Left colon (tissue), 2 donors: ENCODE results near the gene TFPT. TPM values are rescaled to one million over a fixed set of nuclear protein-coding genes. Genes with fewer than 3 reads are reported as not detected.
"Not testable (repeated sequence)": the region's sequence is repeated elsewhere in the genome, so short reads cannot be mapped to it uniquely, and the experiment has no call there.

ENCODE experiments used
- ATAC-seq: fragments of 200-7000 bp; cut with Tn5 transposase; one replicate; pipeline ENCODE4 v1.9.1; 2020; ENCODE audit warnings: mild to moderate bottlenecking, moderate library complexity
- DNase-seq, 2 donors: peaks; one replicate each; pipeline ENCODE4 v3.0.0-alpha.2; 2020
- intact Hi-C, 2 donors: fragments of 100-400 bp; cut with DNase I in 1 of 2; cut with micrococcal nuclease in 1 of 2; formaldehyde crosslinking; loops; one replicate each; pipeline versions ENCODE4 v1.11.2 to v1.14.0; 2022; cut with DNase I, micrococcal nuclease
- total RNA-seq, 2 donors: library from RNA; stranded (reverse); fragmentation: NEBNext Ultra II Directional; extraction: Animal tissue kit (Norgen Biotek cat#: 25700); gene quantifications; one replicate each; pipeline ENCODE4 v1.2.1, GENCODE V29; 2021
- donor health status: DM: no; HTN: no; CAD: no.
- donor health status: DM: yes; HTN: yes; CAD: no.

Gene TFPT
- total RNA-seq, 2 donors from 2014 or later: 12.4 to 12.7 TPM

DNA sequence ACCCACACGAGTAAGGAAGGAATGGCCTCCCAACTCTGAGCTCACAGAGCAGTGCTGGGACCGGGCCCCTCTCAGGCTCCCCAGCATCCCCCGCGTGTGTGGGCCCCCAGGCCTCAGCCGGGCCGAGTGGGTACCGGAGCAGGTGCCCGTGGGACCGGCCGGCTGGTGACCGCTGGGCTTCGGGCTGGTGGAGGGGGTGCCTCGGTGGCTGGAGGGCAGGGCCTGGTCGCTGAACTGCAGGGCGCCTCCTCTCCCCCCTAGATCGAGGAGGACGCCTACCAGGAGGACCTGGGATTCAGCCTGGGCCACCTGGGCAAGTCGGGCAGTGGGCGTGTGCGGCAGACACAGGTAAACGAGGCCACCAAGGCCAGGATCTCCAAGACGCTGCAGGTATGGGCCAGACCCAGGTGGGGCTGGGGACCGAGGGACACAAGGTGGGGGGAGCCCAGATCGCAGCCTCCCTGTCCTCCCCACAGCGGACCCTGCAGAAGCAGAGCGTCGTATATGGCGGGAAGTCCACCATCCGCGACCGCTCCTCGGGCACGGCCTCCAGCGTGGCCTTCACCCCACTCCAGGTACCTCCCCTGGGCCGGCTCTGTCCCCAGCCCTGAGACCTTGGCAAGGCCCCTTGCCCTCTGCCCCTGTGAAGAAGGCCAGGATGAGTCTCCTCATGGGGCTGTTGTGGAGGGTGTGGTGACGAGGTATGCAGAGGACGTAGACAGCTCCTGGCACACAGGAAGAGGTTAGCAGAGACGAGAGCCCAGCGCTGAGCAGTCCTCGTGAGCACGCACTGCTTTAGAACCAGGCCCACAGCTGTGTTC, 13.5 kb upstream of the TFPT start:
- intact Hi-C loops: no loop called here
- no peak for ATAC-seq
- DNase-seq: no peak

DNA sequence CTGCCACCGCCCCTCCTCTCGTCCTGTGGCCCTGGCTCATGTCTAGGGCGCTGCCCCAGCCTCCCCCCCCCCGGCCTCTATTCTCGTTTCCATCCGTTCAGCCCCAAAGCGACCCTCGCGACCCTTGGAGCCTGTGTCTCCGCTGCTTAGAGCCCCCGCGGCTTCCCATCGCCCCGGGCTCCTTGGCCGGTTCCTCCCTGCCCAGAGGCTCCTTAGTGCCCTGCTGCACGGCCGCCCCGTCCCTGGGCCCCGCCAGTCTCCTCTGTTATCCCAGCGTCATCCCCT, 12.9 kb upstream of the TFPT start:
- intact Hi-C loops: no loop called here
- no peak for DNase-seq
- no peak for ATAC-seq

DNA sequence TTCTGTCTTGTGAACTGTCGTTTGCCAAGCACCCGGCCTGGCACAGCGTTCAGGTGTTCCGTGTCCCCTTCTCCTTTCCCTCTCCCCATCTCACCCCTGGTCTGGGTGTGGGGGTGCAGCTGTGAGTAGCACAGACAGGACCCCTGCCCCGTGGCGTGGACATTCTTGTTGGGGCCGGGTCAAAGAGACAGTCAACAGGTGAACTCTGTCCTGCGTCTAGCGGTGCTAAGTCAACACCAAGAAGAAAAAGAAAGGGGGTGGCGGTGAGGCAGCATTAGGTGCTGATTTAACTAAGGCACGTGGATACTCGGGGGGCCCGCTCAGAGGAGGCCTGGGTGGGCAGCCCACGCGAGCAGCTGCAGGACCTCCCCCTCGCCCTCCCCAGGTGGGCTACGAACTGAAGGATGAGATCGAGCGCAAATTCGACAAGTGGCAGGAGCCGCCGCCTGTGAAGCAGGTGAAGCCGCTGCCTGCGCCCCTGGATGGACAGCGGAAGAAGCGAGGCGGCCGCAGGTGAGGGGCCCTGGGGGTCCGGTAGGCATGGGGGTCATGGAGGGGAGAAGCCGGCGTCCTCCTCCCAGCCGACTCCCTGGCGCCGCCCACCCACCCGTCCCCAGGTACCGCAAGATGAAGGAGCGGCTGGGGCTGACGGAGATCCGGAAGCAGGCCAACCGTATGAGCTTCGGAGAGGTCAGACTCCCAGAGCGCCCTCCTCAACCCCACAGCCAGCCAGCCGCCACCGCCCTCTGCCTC, 12.4 kb upstream of the TFPT start:
- intact Hi-C loops: no loop called here
- ATAC-seq: no peak

DNA sequence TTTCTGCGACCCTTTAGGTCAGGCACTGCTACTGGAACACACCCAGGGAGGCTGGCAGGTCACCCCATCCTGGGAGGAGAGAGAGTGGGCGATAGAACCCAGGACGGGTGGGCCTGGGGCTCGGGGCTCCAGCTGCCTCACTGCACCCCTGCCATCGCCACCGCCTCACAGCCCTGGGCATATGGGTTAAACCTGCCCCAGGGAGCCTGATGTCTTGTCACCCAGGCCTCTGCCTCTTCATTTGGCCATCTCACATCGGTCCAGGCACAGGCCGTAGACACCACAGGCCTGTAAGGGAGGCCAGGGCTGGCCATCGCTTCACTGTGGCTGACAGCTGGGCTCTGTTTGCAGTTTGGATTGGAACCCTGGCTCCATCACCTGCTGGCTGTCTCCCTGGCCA, 10.3 kb upstream of the TFPT start:
- DNase-seq: no peak
- no peak for ATAC-seq
- intact Hi-C loops: no loop called here

More for the DNA sequence above, 12.4 kb upstream of the TFPT start:
- DNase-seq: no peak

DNA sequence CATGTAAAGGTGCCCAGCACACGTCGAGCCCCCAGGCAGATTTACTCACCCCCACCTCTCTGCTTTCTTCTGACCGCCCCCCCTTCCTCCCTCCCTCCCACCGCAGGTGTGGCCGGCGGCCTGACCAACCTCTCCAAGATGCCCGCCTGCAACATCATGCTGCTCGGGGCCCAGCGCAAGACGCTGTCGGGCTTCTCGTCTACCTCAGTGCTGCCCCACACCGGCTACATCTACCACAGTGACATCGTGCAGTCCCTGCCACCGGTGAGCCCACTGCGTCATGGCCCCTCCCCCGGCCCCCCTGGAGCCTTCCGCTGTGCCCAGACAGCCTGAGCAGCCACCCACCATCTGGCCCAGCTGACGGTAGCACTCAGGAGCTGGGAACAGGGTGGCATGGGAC, 8.9 kb upstream of the TFPT start:
- intact Hi-C loops: no loop called here
- DNase-seq (no peak), ATAC-seq (no peak)

DNA sequence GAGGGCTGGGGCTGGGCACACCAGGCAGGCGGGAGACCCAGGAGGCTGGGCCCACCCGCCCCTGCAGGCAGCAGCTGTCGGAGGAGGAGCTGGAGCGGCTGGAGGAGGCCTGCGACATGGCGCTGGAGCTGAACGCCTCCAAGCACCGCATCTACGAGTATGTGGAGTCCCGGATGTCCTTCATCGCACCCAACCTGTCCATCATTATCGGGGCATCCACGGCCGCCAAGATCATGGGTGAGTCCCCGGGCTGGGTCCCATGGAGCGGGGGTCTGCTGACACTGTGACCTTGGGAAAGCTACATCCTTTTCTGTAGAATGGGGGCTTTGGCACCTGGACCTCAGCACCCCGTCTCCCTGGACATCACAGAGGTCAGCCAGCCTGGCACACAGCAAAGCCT, 8.2 kb upstream of the TFPT start:
- ATAC-seq (no peak), DNase-seq (no peak)
- intact Hi-C loops: no loop called here

DNA sequence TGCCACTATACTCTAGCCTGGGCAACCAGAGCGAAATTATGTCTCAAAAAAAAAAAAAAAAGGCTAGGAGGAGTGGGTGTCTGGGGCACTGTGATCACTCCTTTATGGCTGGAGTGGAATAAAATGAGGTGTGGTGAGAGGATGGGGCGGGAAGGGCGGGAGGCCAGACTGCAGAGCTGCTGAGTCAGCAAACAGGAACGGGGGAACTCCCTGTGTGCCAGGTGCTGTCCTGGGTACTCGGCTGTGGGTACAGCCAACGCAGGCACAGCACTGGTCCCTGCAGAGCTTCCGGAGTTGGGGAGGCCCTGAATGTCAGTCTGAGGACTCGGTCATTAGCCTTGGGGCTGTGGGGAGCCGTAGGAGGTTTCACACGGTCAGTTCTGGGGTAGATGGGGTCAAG, 5.8 kb upstream of the TFPT start:
- intact Hi-C loops: no loop called here
- DNase-seq (peak in 1 of 2 donors; percentile 42), ATAC-seq (peak; percentile 88)

DNA sequence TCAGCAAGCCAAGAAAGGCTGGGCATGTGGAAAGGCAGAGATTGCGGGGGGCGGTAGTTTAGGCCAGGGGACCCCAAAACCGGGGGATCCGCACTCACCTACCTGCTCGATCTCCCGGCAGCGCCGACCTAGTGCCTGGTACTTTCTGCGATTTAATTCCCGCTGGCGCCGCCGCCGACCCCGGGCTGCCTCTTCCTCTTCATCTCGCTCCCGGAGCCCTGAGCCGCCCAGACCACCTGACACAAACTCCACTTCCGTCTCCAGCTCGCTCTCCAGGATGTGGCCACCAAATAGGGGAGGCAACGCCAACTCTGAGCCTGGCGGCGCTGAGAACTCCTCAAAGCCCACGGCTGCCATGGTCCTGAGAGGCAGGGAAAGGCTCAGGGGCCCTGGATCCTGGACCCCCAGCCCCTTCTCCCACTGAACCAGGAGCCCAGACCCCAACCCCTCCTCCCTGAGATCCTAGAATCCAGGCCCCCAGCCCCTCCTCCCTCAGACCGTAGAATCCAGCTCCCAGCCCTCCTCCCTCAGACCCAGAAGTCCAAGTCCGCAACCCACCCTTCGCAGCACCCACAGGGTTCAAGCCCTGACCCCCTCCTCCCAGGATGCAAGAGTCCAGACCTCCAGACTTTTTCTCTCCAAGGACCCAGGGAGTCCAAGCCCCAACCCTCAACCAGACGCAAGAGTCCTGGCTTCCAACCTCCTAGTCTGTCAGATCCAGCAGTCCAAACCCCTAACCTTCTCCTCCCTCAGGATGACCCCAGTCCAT, 933 bp downstream of the TFPT start:
- peak; percentile 52 to 63 for DNase-seq
- ATAC-seq: peak; percentile 39
- intact Hi-C loops: no loop called here

DNA sequence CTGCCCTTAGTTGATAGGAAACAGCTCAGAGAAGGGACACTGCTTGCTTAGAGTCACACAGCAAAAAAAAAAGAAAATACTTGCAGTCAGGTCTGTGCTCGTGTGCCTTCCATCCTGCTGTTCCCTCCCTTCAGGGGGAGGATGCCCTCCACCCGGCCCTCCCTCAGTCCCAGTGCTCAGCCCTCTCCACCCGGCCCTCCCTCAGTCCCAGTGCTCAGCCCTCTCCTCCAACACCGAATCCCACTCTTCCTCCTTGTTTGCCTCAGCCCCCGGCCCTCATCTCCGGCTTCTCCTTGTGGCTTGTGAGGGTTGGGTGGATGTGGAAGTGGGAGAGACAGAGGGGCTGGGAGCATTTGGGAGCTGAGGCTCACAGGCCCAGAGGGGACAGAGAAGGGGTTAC, 5.8 kb downstream of the TFPT start:
- intact Hi-C loops: no loop called here
- DNase-seq (no peak), ATAC-seq (peak; percentile 19)

DNA sequence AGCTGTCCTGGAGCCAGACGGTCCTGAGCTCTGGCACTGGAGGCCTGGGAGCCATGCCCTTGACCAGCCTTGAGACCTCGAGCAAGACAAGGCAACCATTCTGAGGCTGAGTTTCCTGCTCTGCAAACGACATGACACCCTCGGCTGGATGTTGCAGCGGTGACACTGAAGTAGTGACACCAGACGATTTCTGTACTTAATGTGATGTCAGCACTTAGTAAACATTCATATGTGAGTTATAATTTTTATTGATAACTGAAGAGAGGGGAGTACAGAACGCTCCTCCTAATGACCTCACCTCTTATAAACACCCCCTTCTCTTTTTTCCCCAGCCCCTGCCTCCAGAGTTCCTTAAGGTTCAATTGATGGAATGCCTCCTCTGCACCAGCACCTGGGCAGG, 7.0 kb downstream of the TFPT start:
- DNase-seq: no peak
- intact Hi-C loops: no loop called here

DNA sequence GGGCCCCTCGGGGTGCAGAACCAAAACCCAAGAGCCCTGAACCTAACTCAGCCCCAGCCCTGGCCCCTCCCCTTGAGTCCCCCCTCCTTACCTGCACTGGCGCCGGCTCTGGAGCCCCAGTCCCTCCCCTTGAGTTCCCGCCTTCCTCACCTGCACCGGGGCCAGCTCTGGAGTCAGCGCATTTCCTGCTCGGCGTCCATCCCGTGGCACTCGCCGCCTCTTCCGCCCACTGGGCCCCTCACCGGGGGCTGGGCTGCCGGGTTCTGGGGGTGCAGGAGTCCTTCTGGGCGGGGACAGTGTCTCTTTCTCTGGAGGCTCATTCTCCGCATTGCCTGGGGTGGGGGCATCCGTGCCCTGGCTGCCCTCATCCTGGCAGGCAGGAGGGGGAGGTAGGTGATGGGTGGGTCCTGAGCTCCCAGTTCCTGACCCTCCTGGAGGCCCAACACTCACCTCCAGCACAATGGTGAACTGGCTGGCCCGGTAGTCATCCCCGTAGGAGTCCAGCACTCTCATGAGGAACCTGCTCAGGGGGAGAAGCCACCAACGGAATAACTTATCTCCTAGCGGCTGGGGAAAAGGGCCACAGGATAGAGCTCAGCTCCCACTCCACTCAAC, 7.5 kb downstream of the TFPT start:
- no peak for DNase-seq
- intact Hi-C loops: no loop called here
- no peak for ATAC-seq

More for the DNA sequence above, 7.0 kb downstream of the TFPT start:
- ATAC-seq: no peak

DNA sequence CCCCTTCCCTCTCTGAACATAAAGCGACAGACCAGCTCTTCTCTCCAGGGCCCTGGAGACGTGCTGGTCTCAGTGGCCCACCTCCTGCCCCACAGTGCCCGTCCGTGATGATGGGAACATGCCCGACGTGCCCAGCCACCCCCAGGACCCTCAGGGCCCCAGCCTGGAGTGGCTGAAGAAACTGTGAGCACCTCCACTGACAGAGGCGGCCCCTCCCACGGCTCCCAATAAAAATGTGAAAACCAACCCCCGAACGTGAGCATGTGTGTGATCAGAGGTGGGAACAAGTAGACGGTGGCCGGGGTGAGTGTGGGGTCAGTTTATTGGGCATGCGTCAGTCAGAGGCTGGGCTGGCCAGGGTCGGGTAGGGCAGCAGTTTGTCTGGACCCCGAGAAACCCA, 8.7 kb downstream of the TFPT start:
- intact Hi-C loops: no loop called here
- no peak for ATAC-seq
- DNase-seq: no peak

DNA sequence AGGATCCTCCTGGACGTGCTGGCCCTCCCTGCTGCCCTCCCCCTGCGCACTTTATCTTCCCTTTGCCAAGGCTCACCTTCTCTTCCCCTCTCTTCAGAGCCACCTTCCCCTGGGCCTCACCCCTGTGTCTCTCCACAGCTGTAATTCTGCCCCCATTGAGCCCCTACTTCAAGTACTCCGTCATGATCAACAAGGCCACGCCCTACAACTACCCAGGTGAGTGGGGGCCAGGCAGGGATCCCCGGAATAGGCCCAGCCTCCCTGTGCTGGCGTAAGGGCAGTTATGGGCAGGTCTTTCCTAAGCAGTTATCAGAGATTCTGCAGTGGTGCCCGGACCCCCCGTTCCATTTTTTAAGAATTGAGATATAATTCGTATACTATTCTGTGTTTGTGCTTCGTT, 9.7 kb downstream of the TFPT start:
- no peak for DNase-seq
- intact Hi-C loops: no loop called here
- no peak for ATAC-seq

DNA sequence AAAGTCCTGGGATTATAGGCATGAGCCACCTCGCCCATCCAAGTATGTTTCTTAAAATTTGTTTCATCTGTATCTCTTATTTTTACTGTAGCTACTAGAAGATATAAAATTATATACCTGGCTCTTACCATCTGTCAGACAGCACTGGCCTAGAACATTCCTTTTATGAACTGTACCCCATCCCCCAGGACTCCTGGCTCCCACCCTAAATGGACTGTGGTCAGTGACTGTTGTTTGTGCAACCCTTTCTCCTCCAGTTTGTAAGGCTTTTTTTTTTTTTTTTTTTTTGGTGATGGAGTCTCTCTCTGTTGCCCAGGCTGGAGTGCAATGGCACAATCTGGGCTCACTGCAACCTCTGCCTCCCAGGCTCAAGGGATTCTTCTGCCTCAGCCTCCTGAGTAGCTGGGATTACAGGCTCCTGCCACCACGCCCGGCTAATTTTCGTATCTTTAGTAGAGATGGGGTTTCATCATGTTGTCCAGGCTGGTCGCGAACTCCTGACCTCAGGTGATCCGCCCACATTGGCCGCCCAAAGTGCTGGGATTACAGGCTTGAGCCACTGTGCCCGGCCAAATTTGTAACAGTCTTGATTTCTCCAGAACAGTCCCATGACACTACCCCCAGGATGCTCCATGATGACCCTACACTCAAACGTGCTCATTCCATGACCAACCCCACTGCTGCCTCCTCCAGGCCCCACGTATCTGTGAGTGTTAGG, 10.3 kb downstream of the TFPT start:
- DNase-seq (no peak), ATAC-seq (no peak)
- intact Hi-C loops: no loop called here

DNA sequence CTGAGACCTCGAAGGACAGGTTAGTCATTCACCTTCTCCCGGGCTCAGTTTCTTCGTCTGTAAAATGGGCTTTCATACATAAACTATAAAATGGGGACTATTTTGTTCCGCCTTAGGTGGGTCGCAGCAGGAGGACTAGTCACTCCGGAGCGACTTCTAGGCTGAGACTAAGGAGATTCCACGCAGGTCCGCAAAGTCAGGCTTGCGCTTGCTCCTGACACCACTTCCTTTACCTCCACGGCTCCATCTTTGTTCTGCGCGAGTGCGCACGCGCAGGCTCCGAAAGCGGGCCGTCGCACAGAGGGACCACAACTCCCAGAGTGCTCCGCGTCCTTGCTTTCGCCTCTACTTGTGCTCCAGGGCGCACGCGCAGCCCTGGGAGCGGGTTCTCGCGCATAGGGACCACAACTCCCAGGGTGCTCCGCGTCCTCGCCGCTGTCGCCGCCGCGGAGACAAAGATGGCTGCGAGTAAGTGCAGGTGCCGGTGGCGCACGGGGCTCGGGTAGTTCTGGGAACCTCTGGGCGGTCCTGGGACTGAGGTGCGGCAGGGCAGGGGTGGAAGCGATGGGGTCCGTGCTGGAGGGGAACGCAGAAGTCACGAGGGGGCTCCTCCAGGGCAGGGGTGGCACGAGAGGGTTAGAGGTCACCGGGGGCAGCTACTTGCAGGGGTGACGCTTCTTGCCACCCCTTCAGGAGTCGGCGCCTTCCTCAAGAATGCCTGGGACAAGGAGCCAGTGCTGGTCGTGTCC, 12.9 kb downstream of the TFPT start, which contains the start of gene NDUFA3:
TSS of gene NDUFA3 (plus strand) at position 435 of the 749 bp plus-strand sequence. CDS start at position 459, 24 bp downstream.
- intact Hi-C loops: no loop called here
- peak; percentile 99 for ATAC-seq
- DNase-seq: peak; percentile 98

DNA sequence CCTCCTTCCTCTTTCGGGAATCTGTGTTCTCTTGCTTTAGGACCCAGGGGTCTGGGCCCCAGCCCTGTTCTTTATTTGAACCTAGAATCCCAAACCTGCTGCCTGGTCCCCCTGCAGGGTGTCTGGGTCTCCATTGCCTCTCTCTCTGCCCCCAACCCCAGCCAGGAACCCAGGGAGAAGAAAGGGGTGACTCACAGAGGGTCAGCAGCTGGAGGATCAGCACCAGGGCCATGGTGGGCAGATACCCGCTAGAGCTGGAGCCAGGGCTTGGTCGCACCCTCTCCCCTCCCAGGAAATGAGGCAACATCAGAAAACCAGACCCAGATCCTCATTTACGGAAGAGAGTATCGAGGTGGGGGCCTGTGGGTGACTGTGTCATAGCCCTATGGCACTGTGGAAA, 14.9 kb downstream of the TFPT start, which contains the start of gene OSCAR:
TSS of gene OSCAR (minus strand) at position 243 of the 400 bp plus-strand sequence. CDS start at position 232, 11 bp downstream.
- intact Hi-C loops: no loop called here
- DNase-seq (no peak), ATAC-seq (no peak)

DNA sequence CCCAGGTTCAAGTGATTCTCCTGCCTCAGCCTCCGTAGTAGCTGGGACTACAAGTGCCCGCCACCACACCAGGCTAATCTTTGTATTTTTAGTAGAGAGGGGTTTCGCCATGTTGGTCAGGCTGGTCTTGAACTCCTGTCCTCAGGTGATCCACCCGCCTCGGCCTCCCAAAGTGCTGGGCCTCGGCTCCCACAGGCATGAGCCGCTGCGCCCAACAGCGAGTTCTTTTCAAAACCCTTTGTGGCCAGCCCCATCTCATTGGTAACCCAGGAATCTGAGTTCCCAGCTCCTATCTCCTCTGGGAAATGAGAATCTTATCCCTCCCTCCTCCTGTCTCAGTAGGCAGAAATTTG, 15.6 kb downstream of the TFPT start:
- DNase-seq, intact Hi-C loops, ATAC-seq: not testable (repeated sequence)
